Vagina (tissue), 2 donors: ENCODE measurements around the gene OR6B1. TPM values are rescaled to one million over a fixed set of nuclear protein-coding genes. Genes with fewer than 3 reads are reported as not detected.

Experiments used
- DNase-seq, 2 donors: peaks; one replicate each; pipeline ENCODE4 v3.0.0-alpha.2; 2017; ENCODE audit errors: extremely low spot score in 2 of 2
- H3K27ac ChIP-seq: fragments of 200-600 bp; sonication (generic); one replicate; pipeline ENCODE4 v1.5.1; 2019
- H3K27me3 ChIP-seq: fragments of 200-600 bp; sonication (generic); one replicate; pipeline ENCODE4 v1.5.1; 2019
- H3K36me3 ChIP-seq, 2 donors: fragments of 200-600 bp; sonication (generic); one replicate each; pipeline ENCODE4 v1.5.1; 2017 to 2019
- H3K4me1 ChIP-seq: fragments of 200-600 bp; sonication (generic); one replicate; pipeline ENCODE4 v1.5.1; 2019
- H3K4me3 ChIP-seq, 2 donors: fragments of 200-600 bp; sonication (generic); 1 replicate in 1 of 2; 2 replicates in 1 of 2; pipeline ENCODE4 v1.5.1; 2016 to 2019
- H3K9me3 ChIP-seq: fragments of 200-600 bp; sonication (generic); one replicate; pipeline ENCODE4 v1.5.1; 2019
- CTCF ChIP-seq, 3 experiments: fragments of 450-650 bp in 2 of 3; fragments of 200-600 bp in 1 of 3; sonication (generic) in 1 of 3; IDR thresholded peaks; one replicate each; pipeline ENCODE4 v1.5.1; 2017 to 2019; ENCODE audit warnings: antibody characterized with exemption in 3 of 3, mild to moderate bottlenecking in 2 of 3, moderate library complexity in 2 of 3
- POLR2A ChIP-seq, 2 donors: fragments of 450-650 bp; IDR thresholded peaks; one replicate each; pipeline ENCODE4 v1.6.1; 2017; ENCODE audit warnings: antibody characterized with exemption in 2 of 2, mild to moderate bottlenecking in 2 of 2, moderate library complexity in 2 of 2
- POLR2AphosphoS5 ChIP-seq, 2 donors: sonication (generic); formaldehyde crosslinking; IDR thresholded peaks; one replicate each; pipeline ENCODE4 v1.9.0; 2017; ENCODE audit warnings: antibody characterized with exemption in 2 of 2, mild to moderate bottlenecking in 2 of 2, low read depth in 1 of 2; ENCODE audit not compliant: insufficient read depth in 1 of 2
- intact Hi-C: fragments of 100-400 bp; cut with DNase I; formaldehyde crosslinking; loops from one replicate; pipeline ENCODE4 v1.15.1; 2023
- total RNA-seq: library from RNA; depleted of rRNA; stranded (reverse); fragments of >200 nt; gene quantifications from one replicate; pipeline ENCODE4 v1.2.3, GENCODE V29; 2016

OR6B1 gene
- total RNA-seq, 1 donor from 2014 or later: not detected

GRCh38 chr7:144028547-144028946 is 28.4 kb downstream of the OR6B1 start:
- Histone ChIP-seq H3K36me3 (no peaks in the 10 kb centered on the region), H3K27ac (no peak overlapping the region), H3K4me1 (no peaks in the 10 kb centered on the region), H3K27me3 (no peaks in the 10 kb centered on the region), H3K4me3 (no peak overlapping the region), H3K9me3 (no peaks in the 10 kb centered on the region)
- intact Hi-C loops: no loop called here
- no peak for DNase-seq
- TF ChIP-seq POLR2A (IDR thresholded peaks at IDR 0.05): no peak

DNA sequence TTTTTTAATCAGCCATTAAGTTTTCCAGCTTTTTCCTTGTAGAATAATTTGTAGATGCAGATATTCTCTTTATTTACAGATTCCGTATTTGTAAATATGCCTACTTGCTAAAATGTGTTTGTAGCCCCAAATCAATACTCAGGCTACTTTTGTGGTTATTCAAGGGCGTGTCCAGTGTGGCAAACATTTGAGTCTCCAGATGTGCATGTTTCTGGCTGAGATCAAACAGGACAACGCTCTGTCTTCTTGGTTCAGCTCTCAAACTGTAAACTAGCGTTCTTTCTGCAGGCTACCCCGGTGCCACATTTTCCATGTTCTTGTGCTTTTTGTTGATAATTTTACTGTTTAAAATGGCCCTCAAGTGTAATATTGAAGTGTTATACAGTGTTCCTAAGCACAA is 32.4 kb downstream of the OR6B1 start:
- no peak for DNase-seq
- intact Hi-C loops: no loop called here
- H3K27me3 ChIP-seq: no peaks in the 10 kb centered on the region
- H3K4me1 ChIP-seq: no peaks in the 10 kb centered on the region
- H3K9me3 ChIP-seq: no peaks in the 10 kb centered on the region
- no peaks in the 10 kb centered on the region for H3K36me3 ChIP-seq
- H3K4me3 ChIP-seq: no peak overlapping the region
- H3K27ac ChIP-seq: no peak overlapping the region
- TF ChIP-seq POLR2A (IDR thresholded peaks at IDR 0.05) (no peak), POLR2AphosphoS5 (IDR thresholded peaks at IDR 0.05; ENCODE audit: insufficient read depth in 1 of 2, low read depth in 1 of 2) (no peak), CTCF (IDR thresholded peaks at IDR 0.05) (no peak)

DNA sequence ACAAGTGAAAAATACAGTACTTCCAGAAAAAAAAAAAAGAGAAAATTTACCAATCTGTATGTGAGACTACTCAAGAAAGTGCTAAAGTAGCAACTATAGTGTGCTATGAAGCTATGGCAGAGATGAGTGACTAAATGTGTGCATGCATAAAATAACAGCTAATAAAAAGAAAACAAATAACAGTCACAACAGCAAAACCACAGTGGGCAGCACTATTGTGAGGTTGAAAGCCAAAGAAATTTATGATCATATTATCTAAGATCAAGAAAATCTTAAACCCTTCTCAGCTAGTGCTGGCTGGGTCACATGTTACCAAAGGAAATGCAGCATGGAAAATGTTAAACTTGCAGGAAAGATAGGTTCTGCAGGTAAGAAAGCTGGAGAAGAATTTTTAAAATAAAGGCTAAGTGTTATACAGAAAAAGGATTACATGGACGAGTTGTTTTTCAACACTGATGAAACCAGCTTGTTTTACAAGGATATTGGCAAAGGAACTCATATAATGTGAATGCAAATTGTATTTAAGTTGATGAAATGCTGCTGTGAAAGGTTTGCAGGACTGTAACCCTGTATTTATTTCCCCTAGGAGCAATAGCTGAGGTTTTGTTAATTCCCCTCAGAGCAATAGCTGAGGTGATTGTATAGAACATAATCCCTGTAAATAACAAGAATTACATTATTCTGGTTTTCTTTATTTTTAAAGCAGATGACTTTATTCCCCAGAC is 33.0 kb downstream of the OR6B1 start:
- Histone ChIP-seq H3K27me3 (no peaks in the 10 kb centered on the region), H3K27ac (no peak overlapping the region), H3K4me3 (no peak overlapping the region), H3K4me1 (no peaks in the 10 kb centered on the region), H3K9me3 (no peaks in the 10 kb centered on the region), H3K36me3 (no peaks in the 10 kb centered on the region)
- intact Hi-C loops: no loop called here
- DNase-seq: no peak
- TF ChIP-seq POLR2A (IDR thresholded peaks at IDR 0.05) (no peak), CTCF (IDR thresholded peaks at IDR 0.05) (no peak), POLR2AphosphoS5 (IDR thresholded peaks at IDR 0.05; ENCODE audit: insufficient read depth in 1 of 2, low read depth in 1 of 2) (no peak)

DNA sequence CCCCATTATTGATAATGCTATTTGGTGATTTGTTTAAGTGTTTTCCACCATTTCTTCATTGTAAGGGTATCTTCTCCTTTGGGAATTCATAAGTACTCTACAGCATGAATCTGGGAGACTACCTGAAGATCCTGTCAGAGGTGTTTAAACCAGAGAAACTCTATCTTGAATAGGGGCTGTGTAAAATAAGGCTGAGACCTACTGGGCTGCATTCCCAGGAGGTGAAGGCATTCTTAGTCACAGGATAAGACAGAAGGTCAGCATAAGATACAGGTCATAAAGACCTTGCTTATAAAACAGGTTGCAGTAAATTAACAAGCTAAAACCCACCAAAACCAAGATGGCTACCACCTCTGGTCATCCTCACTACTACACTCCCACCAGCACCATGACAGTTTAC is 35.3 kb downstream of the OR6B1 start:
- intact Hi-C loops: no loop called here
- H3K27ac ChIP-seq: no peak overlapping the region
- no peaks in the 10 kb centered on the region for H3K4me1 ChIP-seq
- no peaks in the 10 kb centered on the region for H3K27me3 ChIP-seq
- no peak for DNase-seq
- H3K4me3 ChIP-seq: no peak overlapping the region
- H3K36me3 ChIP-seq: no peaks in the 10 kb centered on the region
- TF ChIP-seq POLR2A (IDR thresholded peaks at IDR 0.05) (no peak), POLR2AphosphoS5 (IDR thresholded peaks at IDR 0.05; ENCODE audit: insufficient read depth in 1 of 2, low read depth in 1 of 2) (no peak), CTCF (IDR thresholded peaks at IDR 0.05) (no peak)
- no peaks in the 10 kb centered on the region for H3K9me3 ChIP-seq

DNA sequence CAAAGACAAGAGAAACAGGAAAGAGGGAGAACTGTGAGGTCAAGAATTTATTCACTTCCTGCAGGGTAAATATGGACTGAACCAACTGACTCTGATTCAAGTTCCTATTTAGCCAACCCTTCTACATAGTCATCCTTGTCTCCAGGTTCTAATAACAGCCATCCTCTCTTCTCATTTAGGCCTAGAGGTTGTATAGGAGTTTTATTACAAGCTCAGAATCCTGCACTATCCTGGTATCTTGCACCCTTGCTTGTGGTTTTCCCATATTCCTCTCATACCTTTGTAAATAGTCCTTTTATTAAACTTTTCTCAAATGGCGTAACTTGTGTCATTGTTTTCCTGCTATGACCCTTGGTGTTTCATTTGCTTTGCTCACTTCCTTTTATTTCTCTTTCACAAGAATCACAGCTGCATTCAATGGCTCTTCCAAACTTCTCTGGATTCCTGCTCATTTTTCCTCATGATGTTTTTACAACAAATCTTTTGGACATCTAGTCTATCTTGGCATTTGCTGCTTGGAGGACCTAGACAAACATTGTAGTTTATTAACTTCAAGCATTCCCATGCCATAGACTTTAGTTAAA is 36.3 kb downstream of the OR6B1 start:
- H3K36me3 ChIP-seq: no peaks in the 10 kb centered on the region
- no peaks in the 10 kb centered on the region for H3K27me3 ChIP-seq
- H3K4me3 ChIP-seq: no peak overlapping the region
- no peak overlapping the region for H3K27ac ChIP-seq
- intact Hi-C loops: no loop called here
- no peaks in the 10 kb centered on the region for H3K9me3 ChIP-seq
- no peak for DNase-seq
- TF ChIP-seq POLR2A (IDR thresholded peaks at IDR 0.05) (no peak), CTCF (IDR thresholded peaks at IDR 0.05) (no peak)
- H3K4me1 ChIP-seq: no peaks in the 10 kb centered on the region
